Measurements from ENCODE around the gene MTARC1.

Gene MTARC1

GRCh38 chr1:220770245-220770913 is 16.3 kb upstream of the MTARC1 start:
- DNase-seq (ENCODE audit: low spot score): no peak

- DNase-seq (ENCODE audit: low spot score): no peak
Measured at GRCh38 chr1:220772846-220773245, 13.9 kb upstream of the MTARC1 start.

DNA sequence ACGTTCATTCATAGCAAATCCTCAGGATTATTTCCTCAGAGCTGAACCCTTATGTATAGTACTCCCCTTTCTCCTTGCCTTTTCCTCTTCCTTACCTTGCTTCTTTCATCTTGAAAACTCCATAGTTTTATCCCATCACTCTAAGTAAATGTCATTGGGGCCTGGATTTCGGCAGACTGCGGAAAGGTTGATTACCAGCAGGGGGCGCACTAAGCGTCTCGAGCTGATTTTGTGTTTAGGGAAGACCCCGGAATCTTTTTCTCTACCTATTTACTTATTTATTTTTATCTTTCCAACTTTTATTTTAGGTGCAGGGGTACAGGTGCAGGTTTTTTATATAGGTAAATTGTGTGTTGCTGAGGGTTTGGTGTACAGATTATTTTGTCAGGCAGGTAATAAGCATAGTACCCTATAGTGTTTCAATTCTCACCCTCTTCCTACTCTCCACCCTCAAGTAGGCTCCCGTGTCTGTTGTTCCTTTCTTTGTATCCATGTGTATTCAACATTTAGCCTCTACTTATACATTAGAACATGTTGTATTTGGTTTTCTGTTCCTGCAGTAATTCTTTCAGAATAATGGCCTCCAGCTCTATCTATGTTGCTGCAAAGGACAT is 11.4 kb upstream of the MTARC1 start:
- peak; percentile 57 for DNase-seq (ENCODE audit: low spot score)

DNA sequence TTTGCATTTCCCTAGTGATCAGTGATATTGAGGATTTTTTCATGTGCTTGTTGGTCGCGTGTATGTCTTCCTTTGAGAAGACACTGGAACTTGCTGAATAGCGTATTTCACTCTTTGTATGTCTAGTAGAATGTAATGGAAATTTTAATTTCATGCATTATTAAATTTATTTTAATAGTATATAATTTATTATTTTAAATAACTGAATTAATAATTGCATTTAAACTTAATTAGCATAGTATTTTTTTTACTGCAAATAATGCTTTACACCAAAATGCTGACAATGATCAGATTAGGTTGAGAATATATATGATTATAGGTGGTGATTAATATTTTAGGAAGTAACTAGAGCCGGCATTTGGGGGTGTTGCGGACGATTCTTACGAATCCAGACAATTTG is 10.5 kb upstream of the MTARC1 start:
- DNase-seq (ENCODE audit: low spot score): no peak

DNA sequence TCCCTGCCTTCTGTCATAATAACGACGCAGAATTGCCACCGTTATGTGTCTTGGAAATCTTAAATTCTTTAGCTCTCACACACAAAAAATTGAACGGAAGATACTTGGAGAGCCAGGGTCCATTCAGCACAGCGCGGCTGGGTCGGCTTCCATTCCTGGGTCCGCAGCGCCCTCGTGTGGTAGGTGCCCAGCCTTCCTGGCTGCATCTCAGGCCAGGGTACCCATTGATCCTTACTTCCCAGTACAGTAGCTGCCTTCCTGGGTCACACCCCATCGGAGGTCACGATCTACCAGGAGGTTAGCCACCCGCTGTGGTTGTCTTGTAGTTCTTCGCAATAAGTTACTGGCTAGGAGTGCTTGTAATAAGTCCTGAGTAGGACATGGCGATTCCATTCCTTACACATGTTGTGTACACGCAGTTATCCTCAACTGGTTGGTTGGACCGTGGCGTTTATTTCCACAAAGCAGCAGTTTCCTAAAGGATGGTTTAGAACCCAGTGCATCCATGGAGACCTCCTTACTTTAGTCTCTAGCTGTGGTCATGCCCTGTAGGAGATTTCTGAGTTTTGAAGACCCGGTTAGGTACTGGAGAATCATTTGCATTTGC is 9.9 kb upstream of the MTARC1 start:
- DNase-seq (ENCODE audit: low spot score): peak; percentile 93

- DNase-seq (ENCODE audit: low spot score): no peak
Measured at GRCh38 chr1:220783453-220783852, 3.3 kb upstream of the MTARC1 start.

DNA sequence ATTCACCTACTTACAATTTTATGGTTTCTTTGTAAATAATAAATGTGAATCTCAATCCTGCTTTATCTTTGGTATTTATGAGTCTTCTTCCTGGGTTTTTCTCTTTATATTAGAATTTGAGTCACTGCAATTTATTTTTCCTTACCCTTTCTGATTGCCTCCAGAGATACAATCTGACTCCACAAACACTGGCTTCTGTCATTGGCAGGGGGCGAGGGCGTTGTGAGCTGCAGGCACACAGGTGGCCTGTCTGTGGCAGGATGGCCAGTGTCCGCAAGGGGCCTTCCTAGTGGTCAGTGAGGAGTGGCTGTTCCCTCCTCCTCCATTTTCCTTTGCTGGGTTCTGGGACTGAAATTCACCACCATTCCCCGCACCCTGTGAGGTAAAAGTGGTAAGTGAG is 2.0 kb upstream of the MTARC1 start:
- no peak for DNase-seq (ENCODE audit: low spot score)

GRCh38 chr1:220785166-220786056 is 1.3 kb upstream of the MTARC1 start:
- DNase-seq (ENCODE audit: low spot score): no peak

DNA sequence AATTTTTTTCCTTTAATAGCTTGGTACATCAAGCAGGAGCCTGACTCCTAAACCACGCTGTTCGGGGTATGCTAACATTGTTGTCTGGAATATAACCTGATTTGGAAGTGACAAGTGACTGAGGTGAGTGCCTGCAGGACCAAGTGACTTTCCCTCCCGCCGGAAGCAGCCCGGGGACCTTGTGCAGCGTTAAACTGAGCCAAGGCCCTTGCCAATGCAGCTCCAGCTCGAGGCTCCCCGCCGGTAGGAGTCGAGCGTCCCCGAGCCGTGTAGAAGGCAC is 716 bp upstream of the MTARC1 start:
- DNase-seq (ENCODE audit: low spot score): peak; percentile 32

DNA sequence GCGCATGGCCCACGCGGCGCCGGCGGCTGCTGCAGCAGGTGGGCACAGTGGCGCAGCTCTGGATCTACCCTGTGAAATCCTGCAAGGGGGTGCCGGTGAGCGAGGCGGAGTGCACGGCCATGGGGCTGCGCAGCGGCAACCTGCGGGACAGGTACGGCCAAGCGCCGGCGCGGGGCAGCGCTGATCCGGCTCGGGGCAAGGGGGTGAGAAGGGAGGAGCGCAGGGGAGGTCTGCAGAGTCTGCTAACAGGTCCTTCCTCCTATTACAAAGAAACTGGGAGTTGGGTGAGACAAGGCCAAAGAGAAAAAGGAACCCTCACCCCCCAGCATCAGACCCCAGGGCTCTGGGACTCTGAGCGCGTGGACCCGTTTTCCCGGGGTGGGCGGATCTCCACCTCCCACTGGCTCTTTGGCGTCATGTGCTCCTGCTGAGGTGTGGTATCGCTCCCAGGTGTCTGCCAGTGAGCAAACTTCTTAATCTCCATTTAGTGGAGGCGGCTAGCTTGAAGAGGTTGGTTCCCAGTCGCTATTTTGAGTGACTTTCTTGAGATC is 431 bp downstream of the MTARC1 start:
- no peak for DNase-seq (ENCODE audit: low spot score)

GRCh38 chr1:220788900-220789299 is 2.2 kb downstream of the MTARC1 start:
- DNase-seq (ENCODE audit: low spot score): no peak

- no peak for DNase-seq (ENCODE audit: low spot score)
Measured at GRCh38 chr1:220789532-220790147, 2.9 kb downstream of the MTARC1 start.

DNA sequence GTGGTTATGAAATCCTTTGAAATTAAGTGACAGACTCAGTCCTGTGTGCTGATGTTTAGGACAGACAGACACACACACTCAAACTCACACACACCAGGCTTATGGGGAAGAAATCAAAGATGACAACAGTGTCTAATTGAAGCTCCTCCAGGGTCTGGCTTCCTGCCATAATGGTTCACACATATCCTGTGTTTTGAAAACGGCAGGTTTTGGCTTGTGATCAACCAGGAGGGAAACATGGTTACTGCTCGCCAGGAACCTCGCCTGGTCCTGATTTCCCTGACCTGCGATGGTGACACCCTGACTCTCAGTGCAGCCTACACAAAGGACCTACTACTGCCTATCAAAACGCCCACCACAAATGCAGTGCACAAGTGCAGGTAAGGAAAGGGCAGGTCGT is 4.6 kb downstream of the MTARC1 start:
- DNase-seq (ENCODE audit: low spot score): no peak

GRCh38 chr1:220791956-220792355 is 5.2 kb downstream of the MTARC1 start:
- no peak for DNase-seq (ENCODE audit: low spot score)

GRCh38 chr1:220796530-220796929 is 9.8 kb downstream of the MTARC1 start:
- no peak for DNase-seq (ENCODE audit: low spot score)

DNA sequence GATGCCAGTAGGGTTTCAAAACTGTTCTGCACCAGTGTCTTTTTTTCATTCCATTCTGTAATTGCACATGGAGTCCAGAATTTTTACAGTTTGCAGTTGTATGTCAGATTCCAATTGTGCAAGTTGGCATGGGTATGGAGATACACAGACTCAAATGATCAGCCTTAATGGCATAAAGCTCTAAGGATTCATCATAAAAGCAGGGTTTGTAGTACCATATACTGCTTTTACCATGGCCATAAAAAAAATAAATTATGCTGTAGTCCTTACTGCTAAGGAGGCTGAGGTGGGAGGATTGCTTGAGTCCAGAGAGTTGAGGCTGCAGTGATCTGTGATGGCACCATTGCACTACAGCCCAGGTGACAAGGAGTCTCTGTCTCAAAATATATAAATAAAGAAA is 10.3 kb downstream of the MTARC1 start:
- DNase-seq (ENCODE audit: low spot score): no peak

GRCh38 chr1:220797553-220797952 is 10.8 kb downstream of the MTARC1 start:
- no peak for DNase-seq (ENCODE audit: low spot score)

- DNase-seq (ENCODE audit: low spot score): no peak
Measured at GRCh38 chr1:220798338-220798737, 11.6 kb downstream of the MTARC1 start.

DNA sequence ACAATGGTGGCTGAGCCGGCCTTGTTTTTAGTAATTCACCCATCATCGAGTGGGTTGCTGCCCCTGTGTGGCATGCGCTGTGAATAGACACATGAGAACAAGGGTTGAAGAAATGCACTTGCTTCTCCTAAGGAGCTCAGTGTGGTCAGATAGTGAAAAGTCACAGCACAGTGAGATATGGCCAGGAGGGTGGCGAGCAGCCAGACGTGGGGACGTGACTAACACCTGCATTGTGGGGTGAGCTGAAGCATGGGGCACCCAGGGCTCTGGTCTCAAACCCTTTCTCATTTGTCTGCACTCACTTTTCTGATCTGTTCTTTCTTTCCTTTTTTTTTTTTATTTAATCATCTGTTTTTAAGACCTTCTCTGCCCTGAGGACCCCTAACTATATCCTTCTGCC is 13.5 kb downstream of the MTARC1 start:
- DNase-seq (ENCODE audit: low spot score): no peak

DNA sequence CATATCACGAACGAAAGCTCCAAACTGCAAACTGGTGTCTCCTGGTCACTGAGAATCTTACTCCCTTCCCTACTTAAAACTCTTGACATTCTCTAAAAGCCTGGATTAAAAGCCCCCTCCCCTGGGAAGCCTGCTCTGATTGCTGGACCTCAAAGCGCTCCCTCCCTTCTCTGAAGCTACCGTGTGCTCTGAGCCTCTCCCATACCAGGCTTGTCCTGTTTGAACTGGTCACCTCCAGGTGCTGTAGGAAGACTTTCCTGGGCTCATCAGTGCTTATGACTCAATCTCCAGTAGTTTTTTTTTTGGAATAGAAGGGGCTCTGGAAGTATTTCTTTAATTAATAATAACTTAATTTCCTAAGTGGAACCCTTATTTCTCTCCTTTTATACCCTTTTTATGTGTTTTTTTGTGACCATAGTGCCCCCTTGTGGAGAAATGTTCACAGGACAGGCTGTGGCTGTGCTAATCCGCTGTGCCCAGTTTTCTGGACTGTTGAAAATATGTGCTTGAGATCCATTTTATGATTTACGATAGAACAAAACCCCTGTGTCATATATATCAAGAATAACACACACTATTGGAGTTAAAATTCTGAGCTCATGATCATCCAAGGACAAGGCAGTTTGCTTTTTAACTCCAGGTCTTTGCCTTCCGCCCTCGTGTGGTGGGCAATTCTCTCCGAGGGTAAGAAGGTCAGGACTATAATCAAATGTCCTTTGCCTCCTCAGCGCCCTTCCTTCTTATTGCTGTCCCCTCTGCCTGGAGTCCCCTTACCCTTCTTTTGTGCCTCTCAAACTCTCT is 16.9 kb downstream of the MTARC1 start:
- peak; percentile 63 for DNase-seq (ENCODE audit: low spot score)

DNA sequence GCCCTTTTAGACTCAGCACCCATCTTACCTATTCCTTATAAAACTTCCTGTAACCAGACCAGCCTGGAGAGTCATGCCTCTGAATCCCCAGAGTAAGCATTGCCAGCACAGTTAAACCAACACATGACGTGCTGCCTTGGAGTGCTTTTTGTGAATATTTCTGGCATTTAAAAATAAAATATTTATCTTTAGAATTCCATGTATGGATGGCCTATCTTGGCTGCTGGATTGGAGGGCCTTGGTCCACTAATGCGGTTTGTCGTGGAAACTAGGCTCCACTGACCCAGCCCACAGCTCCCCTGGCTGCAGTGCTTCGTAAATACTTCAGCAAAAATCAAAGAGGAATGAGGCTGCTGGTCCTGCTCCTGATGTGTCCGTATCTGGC is 17.5 kb downstream of the MTARC1 start:
- DNase-seq (ENCODE audit: low spot score): no peak
